ENCODE data around the gene ADGRL1. TPM values are rescaled to one million over a fixed set of nuclear protein-coding genes. Genes with fewer than 3 reads are reported as not detected.
A peak's percentile ranks its signal among the peaks of the same experiment; 100 is the strongest.

The ADGRL1 gene
- total RNA-seq, 1 experiment from 2014 or later, result 26.5 TPM

DNA sequence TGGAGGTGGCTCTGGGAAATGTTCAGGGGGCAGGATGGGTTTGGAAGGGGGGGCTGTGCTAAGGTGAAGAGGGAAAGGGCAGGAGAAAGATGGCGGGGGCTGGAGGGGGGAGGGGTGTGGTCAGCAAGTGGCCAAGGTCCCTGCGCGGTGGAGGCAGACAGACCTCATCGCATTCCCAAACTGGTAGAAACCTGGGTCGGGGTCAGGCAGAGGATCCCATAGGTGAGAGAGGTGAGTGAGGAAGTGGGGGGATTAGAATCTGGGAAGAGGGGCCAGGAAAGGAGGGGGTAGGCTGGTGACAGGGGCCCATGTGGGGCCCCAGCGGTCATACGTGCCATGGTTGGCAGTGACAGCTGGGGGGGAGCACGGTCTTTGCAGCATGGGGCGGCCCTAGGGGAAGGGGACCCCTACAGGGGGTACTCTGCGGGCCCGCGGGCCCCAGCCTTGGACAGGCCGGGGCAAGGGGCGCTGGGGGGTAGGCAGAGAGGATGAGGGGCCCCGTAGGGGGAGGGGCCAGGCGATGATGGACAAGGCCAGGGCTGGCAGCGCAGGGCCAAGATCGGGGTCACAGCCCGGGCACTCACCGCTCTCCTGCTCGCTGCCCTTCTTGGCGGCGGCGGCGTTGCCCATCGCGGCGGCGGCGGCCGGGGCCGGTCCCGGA is 88.9 kb downstream of the ADGRL1 start:
- Mint-ChIP-seq H3K9me3 (ENCODE audit: low read depth, unreplicated experiment) (no peaks in the 10 kb centered on the region), H3K4me1 (ENCODE audit: low read depth, unreplicated experiment) (peaks cover 8% of the 10 kb centered on the region), H3K36me3 (ENCODE audit: insufficient read depth, unreplicated experiment) (peaks cover 27% of the 10 kb centered on the region), H3K4me3 (ENCODE audit: low read depth, unreplicated experiment) (peak overlapping the region; percentile 77), H3K27ac (ENCODE audit: unreplicated experiment) (peak overlapping the region; percentile 39), H3K27me3 (ENCODE audit: unreplicated experiment) (no peaks in the 10 kb centered on the region)
- no peak for DNase-seq
- intact Hi-C loops (cut with micrococcal nuclease; ENCODE audit: unreplicated experiment), result no loop called here
- no TSS peak for BruUV-seq (replicated peaks)
- TF ChIP-seq, protein P1, sequence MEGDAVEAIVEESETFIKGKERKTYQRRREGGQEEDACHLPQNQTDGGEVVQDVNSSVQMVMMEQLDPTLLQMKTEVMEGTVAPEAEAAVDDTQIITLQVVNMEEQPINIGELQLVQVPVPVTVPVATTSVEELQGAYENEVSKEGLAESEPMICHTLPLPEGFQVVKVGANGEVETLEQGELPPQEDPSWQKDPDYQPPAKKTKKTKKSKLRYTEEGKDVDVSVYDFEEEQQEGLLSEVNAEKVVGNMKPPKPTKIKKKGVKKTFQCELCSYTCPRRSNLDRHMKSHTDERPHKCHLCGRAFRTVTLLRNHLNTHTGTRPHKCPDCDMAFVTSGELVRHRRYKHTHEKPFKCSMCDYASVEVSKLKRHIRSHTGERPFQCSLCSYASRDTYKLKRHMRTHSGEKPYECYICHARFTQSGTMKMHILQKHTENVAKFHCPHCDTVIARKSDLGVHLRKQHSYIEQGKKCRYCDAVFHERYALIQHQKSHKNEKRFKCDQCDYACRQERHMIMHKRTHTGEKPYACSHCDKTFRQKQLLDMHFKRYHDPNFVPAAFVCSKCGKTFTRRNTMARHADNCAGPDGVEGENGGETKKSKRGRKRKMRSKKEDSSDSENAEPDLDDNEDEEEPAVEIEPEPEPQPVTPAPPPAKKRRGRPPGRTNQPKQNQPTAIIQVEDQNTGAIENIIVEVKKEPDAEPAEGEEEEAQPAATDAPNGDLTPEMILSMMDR (IDR thresholded peaks at IDR 0.05; ENCODE audit: unreplicated experiment), result no peak
- CTCF ChIA-PET, result interaction anchor here (0.6 kb wide), 1 partner anchor 21 kb away, joined by 4 read pairs; no protein-coding TSS in a partner anchor

DNA sequence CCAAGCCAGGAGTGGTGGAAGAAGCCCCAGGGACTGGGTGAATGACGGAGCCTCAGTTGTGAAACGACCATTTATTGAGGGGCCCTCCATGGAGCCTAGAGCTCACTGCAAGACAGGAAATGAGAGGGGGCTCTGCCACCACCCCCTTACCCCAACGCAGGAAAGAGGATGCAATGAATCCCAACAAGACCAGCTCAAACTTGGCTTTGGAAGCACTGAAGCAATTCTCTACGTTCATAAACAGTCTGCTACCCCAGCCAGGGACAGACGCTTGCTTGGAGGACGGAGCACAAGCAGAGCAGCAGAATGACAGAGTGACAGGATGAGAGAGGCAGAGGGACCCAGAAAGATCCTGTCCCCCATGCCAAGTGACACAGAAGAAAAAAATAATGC is 89.4 kb downstream of the ADGRL1 start:
- no peak for DNase-seq
- CTCF ChIA-PET, result no interaction called here
- H3K9me3 Mint-ChIP-seq (ENCODE audit: low read depth, unreplicated experiment), result no peaks in the 10 kb centered on the region
- peak overlapping the region; percentile 39 for H3K27ac Mint-ChIP-seq (ENCODE audit: unreplicated experiment)
- H3K36me3 Mint-ChIP-seq (ENCODE audit: insufficient read depth, unreplicated experiment), result peaks cover 27% of the 10 kb centered on the region
- intact Hi-C loops (cut with micrococcal nuclease; ENCODE audit: unreplicated experiment), result no loop called here
- H3K27me3 Mint-ChIP-seq (ENCODE audit: unreplicated experiment), result no peaks in the 10 kb centered on the region
- TF ChIP-seq, protein P1 (IDR thresholded peaks at IDR 0.05; ENCODE audit: unreplicated experiment), result no peak
- peak overlapping the region; percentile 77 for H3K4me3 Mint-ChIP-seq (ENCODE audit: low read depth, unreplicated experiment)
- peaks cover 8% of the 10 kb centered on the region for H3K4me1 Mint-ChIP-seq (ENCODE audit: low read depth, unreplicated experiment)
- no TSS peak for BruUV-seq (replicated peaks)

DNA sequence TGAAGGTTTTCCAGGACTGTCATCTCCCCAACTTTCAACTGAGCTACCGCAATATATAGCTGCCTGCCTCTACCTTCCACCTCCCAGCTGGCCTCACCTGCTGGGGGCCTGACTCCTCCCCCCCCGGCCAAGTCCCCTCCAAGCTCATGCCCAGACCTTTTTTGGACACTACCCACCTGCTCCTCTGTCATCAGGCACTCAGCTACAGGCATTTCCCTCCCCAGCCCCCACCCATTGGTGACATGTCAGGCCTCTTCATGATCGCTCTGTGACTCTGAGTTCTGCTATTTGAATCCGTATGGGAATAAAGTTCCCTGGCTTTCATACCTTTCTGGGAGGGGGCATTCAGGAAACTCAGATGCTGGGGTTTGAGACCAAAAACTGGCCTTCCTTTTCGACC is 90.2 kb downstream of the ADGRL1 start:
- Mint-ChIP-seq H3K9me3 (ENCODE audit: low read depth, unreplicated experiment) (no peaks in the 10 kb centered on the region), H3K27me3 (ENCODE audit: unreplicated experiment) (no peaks in the 10 kb centered on the region), H3K4me1 (ENCODE audit: low read depth, unreplicated experiment) (peaks cover 8% of the 10 kb centered on the region), H3K27ac (ENCODE audit: unreplicated experiment) (no peak overlapping the region), H3K4me3 (ENCODE audit: low read depth, unreplicated experiment) (peak overlapping the region; percentile 77), H3K36me3 (ENCODE audit: insufficient read depth, unreplicated experiment) (peaks cover 27% of the 10 kb centered on the region)
- CTCF ChIA-PET, result no interaction called here
- no peak for DNase-seq
- intact Hi-C loops (cut with micrococcal nuclease; ENCODE audit: unreplicated experiment), result no loop called here
- TF ChIP-seq, protein P1 (IDR thresholded peaks at IDR 0.05; ENCODE audit: unreplicated experiment), result no peak
- no TSS peak for BruUV-seq (replicated peaks)

DNA sequence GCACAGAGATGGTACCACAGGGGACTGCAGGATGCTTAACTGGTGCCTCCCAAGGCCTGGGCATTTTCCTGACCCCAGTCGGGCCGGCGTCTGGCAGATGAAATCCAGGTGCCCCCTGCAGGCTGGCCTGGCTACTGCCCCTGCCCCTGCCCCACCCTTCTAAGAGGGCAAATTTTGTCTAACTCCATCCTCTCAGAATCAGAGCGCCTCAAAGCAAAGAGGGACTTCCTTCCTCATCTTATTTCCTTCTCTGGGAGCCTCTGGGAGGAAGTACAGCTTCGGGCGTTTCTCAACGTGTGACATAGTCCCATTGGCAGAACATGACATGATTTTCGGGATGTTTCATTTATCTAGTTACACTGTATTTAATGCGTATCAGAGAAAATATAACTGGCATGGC is 91.1 kb downstream of the ADGRL1 start:
- Mint-ChIP-seq H3K27me3 (ENCODE audit: unreplicated experiment) (no peaks in the 10 kb centered on the region), H3K36me3 (ENCODE audit: insufficient read depth, unreplicated experiment) (peaks cover 33% of the 10 kb centered on the region), H3K27ac (ENCODE audit: unreplicated experiment) (no peak overlapping the region), H3K9me3 (ENCODE audit: low read depth, unreplicated experiment) (no peaks in the 10 kb centered on the region), H3K4me1 (ENCODE audit: low read depth, unreplicated experiment) (peaks cover 8% of the 10 kb centered on the region), H3K4me3 (ENCODE audit: low read depth, unreplicated experiment) (no peak overlapping the region)
- peak; percentile 71 for DNase-seq
- no TSS peak for BruUV-seq (replicated peaks)
- intact Hi-C loops (cut with micrococcal nuclease; ENCODE audit: unreplicated experiment), result no loop called here
- TF ChIP-seq, protein P1 (IDR thresholded peaks at IDR 0.05; ENCODE audit: unreplicated experiment), result peak; percentile 49
- CTCF ChIA-PET, result no interaction called here

Measured in Calu3 (cell line).